H7 (cell line): Measurements from ENCODE around the gene PCSK6. TPM values are rescaled to one million over a fixed set of nuclear protein-coding genes. Genes with fewer than 3 reads are reported as not detected.

Source experiments
- DNase-seq: peaks from one replicate; pipeline ENCODE4 v3.0.0; 2012
- H3K27me3 ChIP-seq: 2 replicates; pipeline ENCODE4 v1.6.0; 2011; ENCODE audit warnings: mild to moderate bottlenecking, low read length; ENCODE audit not compliant: control insufficient read depth, insufficient read depth
- H3K36me3 ChIP-seq: replicated peaks from 2 replicates; pipeline ENCODE4 v1.5.1; 2011; ENCODE audit warnings: low read length; ENCODE audit not compliant: control insufficient read depth, insufficient read depth
- H3K4me3 ChIP-seq: 2 replicates; pipeline ENCODE4 v1.5.1; 2011; ENCODE audit warnings: low read depth, mild to moderate bottlenecking, control low read depth, low read length, moderate library complexity; ENCODE audit not compliant: insufficient read depth
- total RNA-seq: library from RNA; depleted of rRNA; stranded (reverse); fragments of >200 nt; shearing (Covaris generic); gene quantifications from 2 replicates; pipeline ENCODE4 v1.2.3, GENCODE V29; 2014

The PCSK6 gene
- total RNA-seq, 1 experiment from 2014 or later: 3.9 TPM

DNA sequence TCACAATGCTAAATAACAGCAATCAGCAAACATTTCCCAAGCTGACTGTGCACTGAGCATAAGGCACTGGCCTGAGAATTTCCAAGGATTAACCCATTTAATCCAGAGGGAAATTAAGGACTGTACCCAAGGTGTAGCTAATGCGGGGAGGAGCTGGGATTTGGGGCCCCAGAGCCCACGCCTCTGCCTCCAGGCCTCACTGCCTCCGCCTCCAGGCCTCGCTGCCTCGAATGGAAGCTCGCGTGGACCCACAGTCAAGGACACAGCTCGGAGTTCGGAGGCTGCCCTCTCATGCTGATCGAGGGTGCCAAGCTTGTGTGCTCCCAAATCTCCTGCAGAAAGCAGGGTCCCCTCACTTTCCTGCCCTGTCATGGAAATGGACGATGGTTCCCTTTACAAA, 118.0 kb downstream of the PCSK6 start:
- H3K4me3 ChIP-seq: no peak overlapping the region
- H3K36me3 ChIP-seq: no peaks in the 10 kb centered on the region
- DNase-seq: no peak
- H3K27me3 ChIP-seq: no peaks in the 10 kb centered on the region

DNA sequence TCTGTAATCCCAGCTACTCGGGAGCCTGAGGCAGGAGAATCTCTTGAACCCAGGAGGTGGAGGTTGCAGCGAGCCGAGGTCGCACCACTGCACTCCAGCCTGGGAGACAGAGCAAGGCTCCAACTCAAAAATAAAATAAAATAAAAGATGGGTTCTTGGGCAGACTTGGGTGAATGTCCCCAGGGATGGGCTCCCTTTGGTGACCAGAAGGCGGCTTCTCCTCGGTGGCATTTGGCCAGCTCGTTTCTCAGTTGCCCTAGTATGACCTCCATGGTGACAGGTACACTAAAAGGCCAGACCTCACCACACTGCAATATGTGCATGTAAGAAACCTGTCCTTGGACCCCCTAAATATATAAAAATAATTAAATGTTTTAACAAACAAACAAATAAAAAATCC, 118.4 kb downstream of the PCSK6 start:
- H3K36me3 ChIP-seq: no peaks in the 10 kb centered on the region
- H3K27me3 ChIP-seq: no peaks in the 10 kb centered on the region
- DNase-seq: no peak
- H3K4me3 ChIP-seq: no peak overlapping the region

DNA sequence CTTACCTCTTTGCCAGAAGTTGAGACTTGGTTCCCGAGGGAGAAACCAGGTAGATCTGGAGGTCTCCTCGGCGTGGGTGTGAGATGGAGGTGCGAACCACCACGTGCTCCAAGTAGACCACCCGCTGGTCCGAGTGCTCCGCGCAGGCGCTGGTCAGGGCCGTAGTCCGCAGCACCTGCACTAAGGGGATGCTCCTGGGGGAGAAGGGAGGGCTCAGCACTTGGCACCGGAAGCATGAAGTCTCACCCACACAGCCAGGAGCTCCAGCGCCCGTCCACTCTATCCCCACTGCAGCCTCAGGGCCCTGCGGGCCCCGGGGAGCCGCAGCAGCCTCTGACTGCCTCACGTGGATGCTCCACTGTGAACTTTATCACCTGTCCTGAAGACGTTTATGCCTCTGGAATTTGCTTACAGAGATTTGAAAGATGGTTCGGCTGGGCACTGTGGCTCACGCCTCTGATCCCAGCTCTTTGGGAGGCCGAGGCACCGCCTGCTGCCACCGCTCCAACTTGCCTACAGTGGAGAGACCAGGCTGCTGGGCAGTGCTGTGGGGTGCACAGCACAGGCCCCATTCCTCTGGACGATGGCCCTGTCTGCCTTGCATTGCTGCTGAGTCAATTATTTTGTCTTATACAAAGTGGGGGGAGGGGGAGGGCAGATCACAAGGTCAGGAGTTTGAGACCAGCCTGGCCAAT, 119.0 kb downstream of the PCSK6 start:
- no peak for DNase-seq
- H3K36me3 ChIP-seq: no peaks in the 10 kb centered on the region
- H3K4me3 ChIP-seq: no peak overlapping the region
- no peaks in the 10 kb centered on the region for H3K27me3 ChIP-seq

DNA sequence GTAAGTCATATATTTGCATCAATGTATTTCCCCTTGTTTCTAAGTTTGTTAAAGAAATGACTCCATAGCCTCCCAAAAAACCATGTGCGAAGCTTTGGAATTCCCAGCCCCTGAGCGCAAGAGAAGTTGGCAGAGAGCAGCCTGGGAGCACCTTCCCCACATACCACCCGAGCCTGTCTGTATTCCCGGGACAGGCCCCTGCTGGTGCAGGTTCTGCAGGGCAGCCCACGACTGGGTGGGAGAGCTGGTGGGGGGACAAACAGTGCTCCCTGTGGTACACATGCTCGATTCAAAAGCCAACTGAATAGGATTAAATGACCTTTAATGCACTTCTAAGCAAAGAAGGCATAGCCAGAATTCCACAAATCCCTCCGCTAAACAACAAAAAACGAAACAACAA, 119.8 kb downstream of the PCSK6 start:
- DNase-seq: peak; percentile 61
- H3K27me3 ChIP-seq: no peaks in the 10 kb centered on the region
- no peaks in the 10 kb centered on the region for H3K36me3 ChIP-seq
- H3K4me3 ChIP-seq: no peak overlapping the region

DNA sequence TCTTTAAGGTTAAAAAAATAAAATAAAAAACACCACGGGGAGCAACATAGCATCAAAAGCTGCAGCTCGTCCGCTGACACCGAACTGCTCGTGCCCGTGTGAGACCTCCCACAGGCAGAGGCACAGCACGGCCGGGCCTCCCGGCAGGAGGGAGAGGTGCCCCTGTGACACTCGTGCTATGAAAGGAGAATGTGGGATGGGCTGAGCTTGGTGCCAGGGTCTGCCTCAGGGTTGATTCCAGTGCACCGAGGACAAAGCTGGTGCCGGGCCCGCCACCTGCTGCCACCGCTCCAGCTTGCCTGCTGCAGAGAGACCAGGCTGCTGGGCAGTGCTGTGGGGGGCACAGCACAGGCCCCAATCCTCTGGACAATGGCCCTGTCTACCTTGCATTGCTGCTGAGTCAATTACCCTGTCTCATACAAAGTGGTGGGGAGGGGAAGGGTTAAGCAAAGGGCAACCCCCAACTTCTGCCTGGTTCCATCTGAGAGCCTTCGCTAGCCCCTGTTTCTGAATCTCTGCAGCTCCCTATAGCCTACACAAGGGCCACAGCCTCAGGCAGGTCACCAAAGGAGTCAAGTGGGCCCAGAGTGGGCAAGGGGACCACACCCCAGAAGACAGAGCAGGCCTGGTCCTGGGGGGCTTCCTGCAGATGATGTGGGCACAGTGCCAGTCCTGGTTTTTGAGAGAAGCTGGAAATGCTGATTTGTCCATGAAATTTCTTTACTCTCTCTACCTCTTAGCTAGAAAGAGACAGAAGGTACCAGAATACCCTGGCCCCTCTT, 120.5 kb downstream of the PCSK6 start:
- Histone ChIP-seq H3K36me3 (no peaks in the 10 kb centered on the region), H3K4me3 (no peak overlapping the region), H3K27me3 (no peaks in the 10 kb centered on the region)
- DNase-seq: no peak

DNA sequence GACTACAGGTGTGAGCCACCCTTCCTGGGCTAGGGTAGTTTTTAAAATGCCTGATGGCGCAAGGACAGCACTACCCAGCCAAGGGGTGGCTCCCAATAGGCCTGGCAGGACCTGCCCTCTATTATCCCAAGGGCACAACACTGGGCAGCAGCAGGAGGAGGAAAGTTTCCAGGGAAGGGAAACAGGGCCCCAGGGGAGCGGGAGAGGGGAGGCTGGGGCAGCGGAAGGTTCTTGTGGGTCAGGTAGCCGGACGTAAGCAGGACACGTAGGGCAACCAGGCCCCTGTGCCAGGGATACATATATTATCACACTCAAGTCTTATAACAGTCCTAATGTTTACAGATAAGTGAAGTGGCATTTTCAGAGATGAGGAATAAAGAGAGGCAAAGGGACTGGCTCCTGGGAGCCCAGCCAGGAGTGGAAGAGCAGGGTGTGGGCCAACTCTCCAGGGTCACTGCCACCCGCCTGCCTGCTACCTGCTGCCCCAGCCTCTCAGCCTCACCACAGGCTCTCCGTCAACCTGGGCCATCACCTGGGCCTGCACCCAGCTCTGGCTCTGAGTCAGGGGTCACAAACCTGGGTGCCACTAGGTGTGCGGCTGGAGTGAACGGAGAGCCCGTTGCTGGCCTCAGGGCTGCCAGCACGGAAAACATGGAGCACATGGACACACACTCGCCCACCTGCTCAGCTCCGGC, 121.3 kb downstream of the PCSK6 start:
- Histone ChIP-seq H3K36me3 (no peaks in the 10 kb centered on the region), H3K27me3 (no peaks in the 10 kb centered on the region), H3K4me3 (no peak overlapping the region)
- no peak for DNase-seq

DNA sequence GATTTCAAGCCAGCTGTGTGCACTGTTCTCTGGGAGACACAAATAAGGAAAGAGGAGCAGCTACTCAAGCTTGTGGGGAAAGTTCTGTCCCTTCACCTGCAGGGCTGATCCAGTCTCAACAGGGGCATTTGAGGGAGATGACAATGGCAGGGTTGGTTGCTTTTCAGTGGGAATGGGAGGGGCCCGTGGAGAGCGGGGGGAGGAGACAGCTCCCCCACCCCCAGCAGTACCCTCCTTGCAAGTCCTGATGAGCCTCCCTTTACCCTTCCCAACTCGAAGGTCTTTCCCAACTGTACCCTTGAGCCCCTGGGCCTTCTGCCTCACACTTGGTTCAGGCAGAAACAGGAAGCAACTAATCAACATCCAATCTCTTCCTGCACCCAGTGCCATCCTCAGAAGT, 122.7 kb downstream of the PCSK6 start:
- Histone ChIP-seq H3K4me3 (no peak overlapping the region), H3K27me3 (no peaks in the 10 kb centered on the region), H3K36me3 (no peaks in the 10 kb centered on the region)
- DNase-seq: peak; percentile 64

DNA sequence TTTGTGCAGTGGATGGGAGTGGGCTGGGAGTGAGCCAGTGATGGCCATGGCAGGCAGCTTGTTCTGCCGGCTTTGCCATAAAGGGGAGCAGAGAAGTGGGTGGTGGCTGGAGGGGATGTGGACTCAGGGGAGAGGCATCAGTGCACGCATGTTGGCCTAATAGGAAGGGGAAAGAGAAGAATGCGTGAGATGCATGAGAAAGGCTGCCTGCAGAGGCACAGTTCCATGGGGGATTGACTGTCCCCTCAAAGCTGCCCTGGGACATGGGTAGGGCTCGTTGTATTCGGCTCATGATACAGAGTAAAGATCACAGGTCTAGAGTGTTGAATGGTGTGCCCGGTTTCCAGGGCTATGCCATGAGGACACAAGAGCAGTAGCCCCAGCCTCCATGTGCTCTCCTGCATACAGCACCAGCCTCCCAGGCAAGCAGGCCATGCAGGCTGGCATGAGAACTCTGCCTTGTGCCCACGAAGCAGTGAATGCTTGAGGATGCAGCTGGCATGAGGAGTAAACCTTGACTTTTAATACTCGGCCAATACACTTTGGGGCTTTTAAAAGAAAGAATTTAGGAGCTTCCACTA, 126.4 kb downstream of the PCSK6 start:
- Histone ChIP-seq H3K27me3 (no peaks in the 10 kb centered on the region), H3K4me3 (no peak overlapping the region), H3K36me3 (no peaks in the 10 kb centered on the region)
- peak; percentile 66 for DNase-seq

DNA sequence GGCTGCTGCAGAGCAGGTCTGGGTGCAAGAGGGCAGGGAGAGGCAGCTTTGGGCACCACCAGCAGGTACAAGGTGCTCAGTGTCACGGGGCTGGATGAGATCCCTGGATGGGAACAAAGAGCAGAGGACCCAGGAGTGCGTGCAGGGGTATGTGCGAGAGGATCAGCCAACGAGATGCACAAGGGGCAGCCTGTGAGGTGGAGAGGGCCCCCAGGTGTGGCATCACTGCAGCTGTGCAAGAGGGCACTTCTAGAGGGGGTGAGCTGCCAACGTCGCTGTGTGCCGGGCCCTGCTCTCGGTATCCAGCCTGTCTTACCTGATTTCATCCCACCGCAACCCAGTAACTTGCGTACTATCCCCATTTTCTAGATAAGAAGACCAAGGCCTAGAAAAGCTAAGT, 127.1 kb downstream of the PCSK6 start:
- no peak for DNase-seq
- no peaks in the 10 kb centered on the region for H3K27me3 ChIP-seq
- H3K36me3 ChIP-seq: no peaks in the 10 kb centered on the region
- H3K4me3 ChIP-seq: no peak overlapping the region

DNA sequence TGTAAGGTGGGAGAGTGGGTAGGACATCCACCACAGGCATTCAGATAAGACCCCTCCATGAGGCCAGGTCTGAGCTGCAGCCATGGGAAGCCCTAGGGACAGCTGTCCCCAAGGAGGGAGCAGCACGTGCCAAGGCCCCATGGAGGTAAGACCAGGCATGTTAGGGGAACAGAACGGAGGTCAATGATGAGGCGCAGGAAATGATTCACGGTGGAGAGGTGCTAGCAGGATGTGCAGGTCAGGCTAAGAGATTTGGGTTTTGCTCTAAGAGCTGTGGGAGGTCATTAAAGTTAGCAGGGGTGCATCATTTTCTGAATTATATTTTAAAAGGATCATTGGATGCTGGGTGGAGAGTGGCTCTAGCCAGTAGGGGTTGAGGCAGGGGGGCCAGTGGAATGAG, 128.1 kb downstream of the PCSK6 start:
- no peaks in the 10 kb centered on the region for H3K27me3 ChIP-seq
- no peaks in the 10 kb centered on the region for H3K36me3 ChIP-seq
- H3K4me3 ChIP-seq: no peak overlapping the region
- no peak for DNase-seq

DNA sequence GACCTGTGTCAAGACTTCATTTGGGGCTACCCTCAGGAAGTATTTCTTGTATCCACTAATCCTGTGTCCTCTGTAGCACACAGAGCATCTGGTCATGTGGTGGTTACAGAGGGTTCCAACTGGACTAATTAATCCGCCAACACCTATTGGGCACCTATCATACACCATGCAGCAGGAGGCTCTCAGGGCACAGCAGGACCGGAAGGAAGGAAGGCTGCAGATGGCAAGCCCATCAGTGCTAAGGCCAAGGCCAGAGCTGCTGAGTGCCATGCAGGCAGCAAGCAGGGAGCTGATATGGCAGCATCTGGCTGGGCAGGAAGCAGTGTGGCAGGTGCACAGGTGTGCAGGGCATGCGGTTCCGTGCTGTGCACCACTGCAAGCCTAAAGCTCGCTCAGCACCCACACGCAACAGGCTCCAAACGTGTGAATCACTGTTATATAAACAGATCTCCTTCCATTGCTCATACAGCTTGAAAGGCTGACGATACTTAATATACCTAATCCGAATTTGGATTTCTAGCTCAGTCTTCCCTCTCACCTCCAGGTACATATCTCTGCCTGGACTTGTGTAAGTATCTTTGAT, 130.1 kb downstream of the PCSK6 start:
- DNase-seq: no peak
- no peaks in the 10 kb centered on the region for H3K36me3 ChIP-seq
- no peaks in the 10 kb centered on the region for H3K27me3 ChIP-seq
- H3K4me3 ChIP-seq: no peak overlapping the region

DNA sequence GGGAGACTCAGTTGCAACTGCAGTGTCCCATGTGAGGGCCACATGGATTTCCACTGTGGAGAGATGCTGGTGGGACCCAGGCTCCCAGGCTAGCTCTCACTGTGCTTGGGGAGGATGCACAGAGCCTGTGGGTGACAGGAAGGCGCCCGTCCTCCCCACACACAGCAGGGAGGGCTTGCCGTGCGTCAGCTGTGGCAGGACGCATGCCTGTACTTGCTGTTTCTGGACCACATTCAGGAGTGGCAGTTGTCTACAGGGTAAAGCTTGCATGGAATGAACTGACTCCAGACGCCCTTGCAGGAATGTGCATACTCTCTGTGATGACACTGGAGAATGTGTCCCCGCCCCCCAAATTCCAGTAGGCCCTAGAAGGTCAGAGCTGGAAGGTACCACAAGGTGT, 130.6 kb downstream of the PCSK6 start:
- no peaks in the 10 kb centered on the region for H3K36me3 ChIP-seq
- no peaks in the 10 kb centered on the region for H3K27me3 ChIP-seq
- DNase-seq: no peak
- H3K4me3 ChIP-seq: no peak overlapping the region

DNA sequence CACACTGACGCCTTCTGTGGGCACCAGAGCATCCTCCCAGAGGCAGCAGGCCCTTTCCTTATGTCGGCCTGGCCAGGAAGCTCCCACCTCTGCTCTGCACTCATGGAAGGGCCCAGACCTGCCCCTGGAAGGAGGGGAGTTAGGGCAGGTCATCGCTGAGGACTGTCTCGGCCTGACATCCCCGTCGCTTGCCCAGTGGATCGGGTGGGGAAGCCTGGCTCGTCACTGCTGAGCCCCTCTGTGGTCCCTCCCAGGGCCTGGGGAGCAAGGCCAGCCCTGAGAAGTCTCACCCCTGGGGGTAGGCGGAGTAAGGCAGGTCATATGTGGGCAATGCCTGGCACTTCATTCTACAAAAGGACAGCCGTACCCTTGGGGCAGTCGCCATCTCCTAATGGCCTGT, 131.6 kb downstream of the PCSK6 start:
- no peak overlapping the region for H3K4me3 ChIP-seq
- no peaks in the 10 kb centered on the region for H3K27me3 ChIP-seq
- H3K36me3 ChIP-seq: no peaks in the 10 kb centered on the region
- no peak for DNase-seq

DNA sequence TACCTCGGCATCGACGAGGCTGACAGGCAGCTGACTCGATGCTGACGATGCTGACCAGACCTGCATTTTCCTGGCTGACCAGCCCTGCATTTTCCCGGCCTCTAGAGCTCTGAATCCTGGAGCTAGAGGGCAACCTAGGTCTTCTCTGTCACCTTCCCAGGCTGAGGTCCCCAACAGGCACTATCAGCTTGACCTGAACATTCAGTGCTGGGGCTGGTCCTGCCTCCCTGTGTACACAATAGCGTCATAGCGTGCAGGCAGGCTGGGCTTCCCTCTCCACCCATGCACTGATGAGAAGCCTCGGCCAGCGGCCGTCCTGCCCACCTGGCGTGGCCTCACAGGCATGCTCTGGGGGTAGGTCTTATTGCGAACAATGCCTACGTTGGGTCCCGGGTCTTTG, 132.2 kb downstream of the PCSK6 start:
- H3K27me3 ChIP-seq: no peaks in the 10 kb centered on the region
- H3K36me3 ChIP-seq: no peaks in the 10 kb centered on the region
- H3K4me3 ChIP-seq: no peak overlapping the region
- no peak for DNase-seq
